AG04449 (cell line): ENCODE data around the gene EVA1C.

Experiments used
- CTCF ChIA-PET: fragments of 350-600 bp; formaldehyde crosslinking; extraction: SDS; loops from one replicate; lab custom pipeline; 2021; ENCODE audit warnings: antibody characterized with exemption; lab: Yijun Ruan, JAX
- POLR2A ChIA-PET: fragments of 400-600, 350-600 bp; formaldehyde crosslinking; extraction: SDS; loops from one replicate; lab custom pipeline; 2020; ENCODE audit warnings: antibody characterized with exemption, inconsistent platforms; lab: Yijun Ruan, JAX
- DNase-seq: peaks from one replicate; pipeline ENCODE4 v3.0.0-alpha.2; 2010; ENCODE audit warnings: low read depth, low spot score
- H3K4me3 ChIP-seq: 2 replicates; pipeline ENCODE4 v1.5.1; 2011; ENCODE audit warnings: low read depth, mild to moderate bottlenecking, control low read depth, low read length
- CTCF ChIP-seq: IDR thresholded peaks from one replicate; pipeline ENCODE4 v1.5.1; 2011; ENCODE audit warnings: mild to moderate bottlenecking, moderate library complexity, low read length, control low read depth, inconsistent platforms; ENCODE audit not compliant: insufficient read depth; ENCODE audit errors: missing control alignments

EVA1C gene

GRCh38 chr21:32370998-32371766 lies 41.3 kb upstream of the EVA1C start:
- no peak for TF ChIP-seq CTCF
- no peak for DNase-seq
- POLR2A ChIA-PET: no interaction called here
- CTCF ChIA-PET: interaction anchor here (1.4 to 2.3 kb wide), 4 partner anchors 10 to 230 kb away, joined by 4 to 25 read pairs (median 6); no protein-coding TSS in a partner anchor
- H3K4me3 ChIP-seq: no peak overlapping the region

GRCh38 chr21:32371913-32372314 lies 40.6 kb upstream of the EVA1C start:
- CTCF ChIA-PET: interaction anchor here (0.7 to 2.3 kb wide), 8 partner anchors 10 to 230 kb away, joined by 3 to 25 read pairs (median 4); no protein-coding TSS in a partner anchor
- no peak for TF ChIP-seq CTCF
- POLR2A ChIA-PET: no interaction called here
- no peak overlapping the region for H3K4me3 ChIP-seq
- no peak for DNase-seq

GRCh38 chr21:32372755-32373154 lies 39.8 kb upstream of the EVA1C start:
- no peak for DNase-seq
- H3K4me3 ChIP-seq: no peak overlapping the region
- TF ChIP-seq CTCF: no peak
- ChIA-PET POLR2A (no interaction called here), CTCF (interaction anchor here (0.9 to 2.3 kb wide), 7 partner anchors 10 to 229 kb away, joined by 3 to 25 read pairs (median 4); no protein-coding TSS in a partner anchor)

GRCh38 chr21:32377506-32377905 lies 35.0 kb upstream of the EVA1C start:
- no peak overlapping the region for H3K4me3 ChIP-seq
- ChIA-PET POLR2A (no interaction called here), CTCF (interaction anchor here (0.8 kb wide), 1 partner anchor 10 kb away, joined by 3 read pairs; no protein-coding TSS in a partner anchor)
- DNase-seq: no peak
- TF ChIP-seq CTCF: no peak

- TF ChIP-seq CTCF: no peak
- H3K4me3 ChIP-seq: no peak overlapping the region
- CTCF ChIA-PET: no interaction called here
- DNase-seq: no peak
- POLR2A ChIA-PET: no interaction called here
Observed at GRCh38 chr21:32377991-32378390, 34.5 kb upstream of the EVA1C start.

- DNase-seq: no peak
- POLR2A ChIA-PET: no interaction called here
- no peak overlapping the region for H3K4me3 ChIP-seq
- TF ChIP-seq CTCF: no peak
- CTCF ChIA-PET: interaction anchor here (1.5 to 2.6 kb wide), 2 partner anchors 25 to 222 kb away, joined by 4 to 13 read pairs; no protein-coding TSS in a partner anchor
Observed at GRCh38 chr21:32378956-32379355, 33.5 kb upstream of the EVA1C start.
